ENCODE data around the gene KLHL21.
"Not testable (repeated sequence)": the region's sequence is repeated elsewhere in the genome, so short reads cannot be mapped to it uniquely, and the experiment has no call there.

Gene KLHL21, protein sequence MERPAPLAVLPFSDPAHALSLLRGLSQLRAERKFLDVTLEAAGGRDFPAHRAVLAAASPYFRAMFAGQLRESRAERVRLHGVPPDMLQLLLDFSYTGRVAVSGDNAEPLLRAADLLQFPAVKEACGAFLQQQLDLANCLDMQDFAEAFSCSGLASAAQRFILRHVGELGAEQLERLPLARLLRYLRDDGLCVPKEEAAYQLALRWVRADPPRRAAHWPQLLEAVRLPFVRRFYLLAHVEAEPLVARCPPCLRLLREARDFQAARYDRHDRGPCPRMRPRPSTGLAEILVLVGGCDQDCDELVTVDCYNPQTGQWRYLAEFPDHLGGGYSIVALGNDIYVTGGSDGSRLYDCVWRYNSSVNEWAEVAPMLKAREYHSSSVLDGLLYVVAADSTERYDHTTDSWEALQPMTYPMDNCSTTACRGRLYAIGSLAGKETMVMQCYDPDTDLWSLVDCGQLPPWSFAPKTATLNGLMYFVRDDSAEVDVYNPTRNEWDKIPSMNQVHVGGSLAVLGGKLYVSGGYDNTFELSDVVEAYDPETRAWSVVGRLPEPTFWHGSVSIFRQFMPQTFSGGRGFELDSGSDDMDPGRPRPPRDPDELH

DNA sequence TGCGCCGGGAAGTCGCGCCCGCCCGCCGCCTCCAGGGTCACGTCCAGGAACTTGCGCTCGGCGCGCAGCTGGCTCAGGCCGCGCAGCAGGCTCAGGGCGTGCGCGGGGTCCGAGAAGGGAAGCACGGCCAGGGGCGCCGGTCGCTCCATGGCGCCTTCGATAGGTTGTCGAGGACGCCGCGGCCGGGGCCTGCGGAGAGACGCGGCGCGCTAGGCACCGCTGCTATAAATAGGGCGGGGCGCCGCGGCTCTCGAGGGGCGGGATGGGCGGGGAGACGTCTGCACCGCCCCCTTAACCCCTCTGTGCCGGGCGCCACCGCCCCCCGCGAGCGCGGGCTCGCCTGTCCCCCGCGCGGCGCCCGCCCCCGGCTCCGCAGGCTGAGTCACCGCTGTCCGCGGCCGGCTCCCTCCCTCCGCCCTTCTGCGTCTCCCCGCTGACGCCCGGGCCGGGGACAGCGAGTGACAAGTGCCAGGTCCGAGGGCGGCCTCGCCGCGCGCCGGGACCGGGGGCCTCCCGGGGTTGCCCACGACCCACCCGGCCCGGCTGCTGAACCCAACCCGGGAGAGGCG is at the start of gene KLHL21:
TSS of gene KLHL21 (minus strand) at position 201 of the 569 bp plus-strand sequence. CDS start at position 149, 52 bp downstream.
- DNase-seq, result peak; percentile 70

GRCh38 chr1:6651909-6652308 is 49.2 kb upstream of the KLHL21 start:
- no peak for DNase-seq

DNA sequence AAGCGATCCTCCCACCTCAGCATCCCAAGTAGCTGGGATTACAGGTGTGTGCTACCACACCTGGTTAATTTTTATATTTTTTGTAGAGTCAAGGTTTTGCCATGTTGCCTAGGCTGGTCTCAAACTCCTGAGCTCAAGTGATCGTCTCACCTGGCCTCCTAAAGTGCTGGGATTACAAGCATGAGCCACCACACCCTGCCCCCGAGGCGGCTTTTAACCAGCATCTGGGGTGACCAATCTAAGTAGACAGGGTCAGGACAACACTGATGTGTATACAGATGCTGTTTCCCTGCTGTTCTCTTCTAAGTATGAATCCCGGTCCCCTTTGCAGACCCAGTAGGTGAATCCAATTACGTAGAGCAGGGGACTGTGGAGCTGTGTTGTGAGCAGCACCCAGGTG is 45.9 kb upstream of the KLHL21 start:
- DNase-seq, result no peak

DNA sequence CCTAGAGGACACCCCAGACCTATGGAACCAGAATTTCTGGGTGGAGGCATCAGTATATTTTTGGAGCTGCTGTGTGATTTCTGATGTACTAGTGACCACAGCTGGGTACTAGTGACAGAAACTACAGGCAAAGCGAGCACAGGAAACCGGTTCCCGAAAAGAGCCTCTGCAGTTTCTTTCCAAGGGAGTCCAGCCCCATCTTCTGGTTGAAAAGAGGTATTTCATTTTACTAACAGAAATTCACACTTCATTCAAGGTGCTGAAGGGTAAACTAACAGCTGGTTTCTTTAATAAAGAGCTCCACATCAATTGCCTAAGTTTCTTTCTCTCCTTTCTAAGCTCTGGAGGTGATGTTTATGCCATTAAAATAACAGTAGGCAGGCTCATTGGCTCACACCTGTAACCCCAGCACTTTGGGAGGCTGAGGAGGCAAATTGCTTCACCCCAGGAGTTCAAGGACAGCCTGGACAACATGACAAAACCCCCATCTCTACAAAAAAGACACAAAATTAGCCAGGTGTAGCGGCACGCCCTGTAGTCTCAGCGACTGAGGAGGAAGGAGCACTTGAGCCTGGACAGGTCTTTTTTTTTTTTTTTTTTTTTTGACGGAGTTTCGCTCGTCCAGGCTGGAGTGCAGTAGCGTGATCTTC is 44.0 kb upstream of the KLHL21 start:
- no peak for DNase-seq

DNA sequence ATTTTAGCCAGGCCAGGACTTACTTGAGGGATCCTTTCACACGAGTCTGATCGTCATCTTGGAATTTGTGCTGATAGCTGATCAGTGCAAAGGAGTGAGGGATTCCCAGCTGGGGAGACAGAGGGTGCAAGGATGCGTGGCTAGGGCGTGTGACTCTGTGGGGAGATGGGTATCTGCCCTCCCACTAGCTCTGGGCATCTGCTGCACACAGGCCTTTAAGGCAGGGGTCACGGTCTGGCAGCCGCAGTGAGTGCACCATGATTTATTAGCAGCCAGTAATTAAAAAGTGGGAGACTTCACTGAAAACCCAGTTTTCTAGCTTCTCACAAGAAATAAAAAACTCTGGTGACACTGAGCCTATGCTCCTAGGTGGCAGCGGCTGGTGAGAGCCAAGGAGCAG is 42.3 kb upstream of the KLHL21 start:
- no peak for DNase-seq

- DNase-seq, result not testable (repeated sequence)
Observed at GRCh38 chr1:6640867-6641266, 38.2 kb upstream of the KLHL21 start.

- DNase-seq, result no peak
Observed at GRCh38 chr1:6638226-6638625, 35.6 kb upstream of the KLHL21 start.

DNA sequence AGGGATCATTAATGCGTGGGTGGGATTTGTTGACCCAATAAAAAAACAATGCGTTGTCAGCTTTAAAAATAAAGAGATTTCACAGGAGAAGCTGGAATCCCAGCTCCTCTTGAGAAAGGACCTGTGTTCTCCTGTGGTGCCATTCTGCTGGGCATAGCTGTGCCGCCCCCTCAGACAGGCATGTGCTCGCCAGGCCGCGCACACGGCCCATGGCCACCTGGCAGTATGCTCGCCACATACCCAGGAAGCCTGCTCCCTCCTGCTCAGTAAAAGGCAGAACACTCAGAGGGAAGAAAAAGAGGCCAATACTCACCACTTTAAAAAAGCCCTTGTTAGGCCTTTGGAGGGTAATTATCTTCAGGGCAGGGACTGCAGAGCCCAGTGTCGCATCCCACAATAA is 35.1 kb upstream of the KLHL21 start:
- DNase-seq, result no peak

DNA sequence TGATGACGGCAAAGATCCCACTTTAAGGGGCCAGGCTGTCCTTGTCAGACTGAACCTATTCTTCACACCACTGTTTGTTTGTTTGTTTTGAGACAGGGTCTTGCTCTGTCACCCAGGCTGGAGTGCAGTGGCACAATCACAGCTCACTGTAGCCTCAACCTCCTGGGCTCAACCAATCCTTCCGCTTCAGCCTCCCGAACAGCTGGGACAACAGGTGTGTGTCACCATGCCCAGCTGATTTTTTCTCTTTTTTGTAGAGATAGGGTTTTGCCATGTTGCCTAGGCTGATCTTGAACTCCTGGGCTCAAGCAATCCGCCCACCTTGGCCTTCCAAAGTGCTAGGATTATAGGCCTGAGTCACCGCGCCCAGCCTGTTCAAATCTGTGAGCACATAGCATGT is 34.1 kb upstream of the KLHL21 start:
- not testable (repeated sequence) for DNase-seq

GRCh38 chr1:6635910-6636760 is 33.5 kb upstream of the KLHL21 start:
- no peak for DNase-seq

- DNase-seq, result no peak
Observed at GRCh38 chr1:6635161-6635909, 32.7 kb upstream of the KLHL21 start.

GRCh38 chr1:6634371-6635052 is 31.8 kb upstream of the KLHL21 start:
- no peak for DNase-seq

DNA sequence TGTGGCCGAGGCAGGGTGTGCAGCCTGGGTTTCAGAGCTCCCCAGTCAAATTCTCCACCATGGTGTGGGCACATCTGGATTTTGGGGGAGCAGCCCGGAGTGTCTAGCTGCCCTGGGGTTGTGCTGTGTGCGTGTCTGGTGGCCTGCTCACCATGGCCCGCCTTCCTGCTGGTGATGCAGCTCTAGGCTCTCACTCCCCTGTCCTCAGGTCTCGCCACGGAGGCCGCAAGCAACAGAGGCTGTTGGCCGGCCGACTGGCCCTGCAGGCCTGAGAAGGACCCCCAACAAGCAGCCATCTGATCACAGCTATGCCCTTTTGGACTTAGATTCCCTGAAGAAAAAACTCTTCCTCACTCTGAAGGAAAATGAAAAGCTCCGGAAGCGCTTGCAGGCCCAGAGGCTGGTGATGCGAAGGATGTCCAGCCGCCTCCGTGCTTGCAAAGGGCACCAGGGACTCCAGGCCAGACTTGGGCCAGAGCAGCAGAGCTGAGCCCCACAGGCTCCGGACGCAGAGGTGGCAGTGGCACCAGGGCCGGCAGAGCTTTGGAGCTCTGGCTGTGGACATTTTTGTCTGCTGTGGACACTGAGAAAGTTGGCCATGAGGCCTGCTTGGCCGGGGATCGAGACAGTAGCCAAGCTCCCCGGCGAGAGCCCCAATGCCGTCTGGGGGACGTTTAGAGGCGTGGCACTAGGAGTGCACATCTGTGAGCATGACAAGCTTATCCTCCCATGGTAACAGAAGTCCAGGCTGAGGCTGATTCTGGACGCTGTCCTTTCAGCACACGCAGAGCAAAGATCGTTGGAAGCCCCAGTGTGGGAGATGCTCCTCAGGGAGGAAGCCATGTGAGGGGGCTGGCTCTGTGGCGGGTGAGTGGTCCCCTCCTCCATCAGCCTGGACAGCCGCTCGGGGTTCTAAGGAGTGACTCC is 30.2 kb upstream of the KLHL21 start:
- DNase-seq, result no peak

DNA sequence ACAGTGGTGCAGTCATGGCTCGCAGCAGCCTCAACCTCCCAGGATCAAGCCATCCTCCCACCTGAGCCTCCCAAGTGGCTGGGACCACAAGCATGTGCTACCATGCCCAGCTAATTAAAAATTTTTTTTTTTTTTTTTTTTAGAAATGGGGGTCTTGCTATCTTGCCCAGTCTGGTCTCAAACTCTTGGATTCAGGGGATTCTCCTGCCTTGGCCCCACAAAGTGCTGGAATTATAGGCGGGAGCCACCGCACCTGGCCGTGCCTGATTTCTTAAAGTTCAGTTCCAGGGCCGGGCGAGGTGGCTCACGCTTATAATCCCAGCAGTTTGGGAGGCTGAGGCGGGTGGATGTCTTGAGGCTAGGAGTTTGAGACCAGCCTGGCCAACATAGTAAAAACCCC is 28.4 kb upstream of the KLHL21 start:
- DNase-seq, result no peak

- no peak for DNase-seq
Observed at GRCh38 chr1:6630027-6630426, 27.4 kb upstream of the KLHL21 start.

- DNase-seq, result no peak
Observed at GRCh38 chr1:6628971-6629479, 26.4 kb upstream of the KLHL21 start.

DNA sequence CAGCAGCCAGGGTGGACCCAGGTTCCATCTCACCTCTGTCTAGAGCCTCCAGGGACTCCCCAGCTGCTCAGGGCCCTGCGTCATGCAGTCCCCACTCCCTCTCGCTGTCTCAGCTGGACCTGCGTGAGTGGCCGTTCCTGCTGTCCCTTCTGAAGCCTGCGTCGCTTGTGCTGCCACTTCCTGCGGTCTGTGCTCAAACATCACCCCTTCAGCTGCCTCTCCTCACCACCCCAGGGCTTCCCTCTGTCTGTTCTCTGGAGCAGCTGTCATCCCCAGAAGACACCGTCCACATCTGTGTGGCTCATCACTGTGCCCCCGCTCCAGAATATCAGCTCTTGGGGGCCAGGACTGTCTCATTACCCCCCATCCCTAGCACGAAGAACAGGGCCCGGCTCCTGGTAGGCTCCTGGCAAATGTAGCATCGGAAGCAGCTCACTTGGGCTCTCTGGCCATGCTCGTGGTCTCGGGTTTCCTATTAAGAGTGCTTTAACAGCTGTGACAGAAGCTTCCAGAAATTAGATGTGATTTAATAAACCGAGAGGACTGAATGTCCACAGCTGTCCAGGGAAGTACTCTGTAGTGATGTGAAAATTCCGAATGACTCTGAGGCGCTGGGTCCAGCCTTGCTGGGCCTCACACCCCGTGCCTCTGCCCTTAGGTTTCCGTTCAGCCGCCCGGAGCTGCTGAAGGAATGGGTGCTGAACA is 25.3 kb upstream of the KLHL21 start:
- DNase-seq, result no peak

DNA sequence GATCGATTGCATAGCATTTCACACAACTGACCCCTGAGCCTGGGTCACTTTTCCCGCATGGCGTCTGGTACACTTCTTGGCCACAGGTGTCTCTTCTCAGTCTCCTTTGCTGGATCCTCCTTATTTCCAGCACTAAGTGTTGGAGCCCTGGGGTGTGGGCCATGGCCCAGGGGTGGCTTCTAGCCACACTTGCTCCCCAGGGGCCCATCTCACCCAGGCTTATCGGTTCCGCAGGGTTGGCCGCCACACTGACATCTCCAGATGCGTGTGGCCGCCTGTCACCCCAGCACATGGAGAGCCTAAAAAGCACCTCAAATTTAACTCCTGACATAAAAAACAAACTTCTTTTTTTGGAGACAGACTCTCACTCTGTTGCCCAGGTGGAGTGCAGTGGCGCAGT is 24.4 kb upstream of the KLHL21 start:
- DNase-seq, result no peak

DNA sequence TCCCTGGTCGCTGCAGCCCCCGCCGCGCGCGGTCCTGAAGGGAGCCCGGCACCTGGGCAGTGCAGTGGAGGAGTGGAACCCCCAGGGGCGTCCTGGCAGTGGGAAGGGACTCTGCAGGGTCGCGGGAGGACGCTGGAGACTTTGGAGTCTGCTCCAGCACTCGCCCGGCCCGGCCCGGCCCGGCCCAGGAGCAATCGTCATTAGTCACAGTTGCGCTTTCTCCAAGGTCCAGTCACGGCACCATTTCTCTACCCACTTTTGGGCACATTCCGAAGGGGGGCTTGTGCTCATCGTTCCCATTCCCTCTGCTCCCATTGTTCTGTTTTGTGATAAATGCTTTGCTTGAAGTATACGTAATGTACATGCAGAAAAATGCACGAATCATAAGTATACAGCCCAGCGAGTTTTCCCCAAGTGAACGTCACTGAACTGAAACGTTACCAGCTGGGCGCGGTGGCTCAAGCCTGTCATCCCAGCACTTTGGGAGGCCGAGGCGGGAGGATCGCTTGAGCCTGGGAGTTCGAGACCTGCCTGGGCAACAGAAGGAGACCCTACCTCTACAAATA is 23.0 kb upstream of the KLHL21 start:
- no peak for DNase-seq
